Measurements from ENCODE around the gene L1CAM. TPM values are rescaled to one million over a fixed set of nuclear protein-coding genes. Genes with fewer than 3 reads are reported as not detected.

L1CAM gene
- total RNA-seq, 2 donors from 2014 or later: 4.3 to 8.8 TPM

DNA sequence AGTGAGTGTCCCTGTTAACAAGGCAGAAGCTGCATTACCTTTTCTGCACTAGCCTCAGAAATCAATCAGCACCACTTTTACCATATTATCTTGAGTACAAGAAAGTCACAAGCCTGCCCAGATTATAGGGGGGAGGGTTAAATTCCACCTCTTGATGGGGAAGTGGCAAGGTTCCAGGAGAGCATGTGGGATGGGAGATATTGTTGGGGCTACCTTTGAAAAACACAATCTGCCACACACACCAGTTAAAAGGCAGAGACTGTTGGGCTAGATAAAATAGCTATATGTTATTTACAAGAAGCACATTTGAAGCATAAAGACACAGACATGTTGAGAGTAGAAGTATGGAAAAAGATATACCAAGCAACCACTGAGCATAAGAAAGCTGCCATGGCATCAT lies 11.9 kb upstream of the L1CAM start:
- no peaks in the 10 kb centered on the region for H3K27me3 ChIP-seq
- H3K27ac ChIP-seq: no peak overlapping the region
- intact Hi-C loops (cut with DNase I): no loop called here
- DNase-seq: no peak
- no peak overlapping the region for H3K4me3 ChIP-seq
- no peaks in the 10 kb centered on the region for H3K9me3 ChIP-seq
- no peaks in the 10 kb centered on the region for H3K36me3 ChIP-seq
- TF ChIP-seq CTCF (IDR thresholded peaks at IDR 0.05): no peak
- H3K9ac ChIP-seq (ENCODE audit: low read depth in 2 of 2, low read length in 2 of 2): no peak overlapping the region
- H3K4me1 ChIP-seq: no peaks in the 10 kb centered on the region

- H3K4me3 ChIP-seq: no peak overlapping the region
- no peaks in the 10 kb centered on the region for H3K36me3 ChIP-seq
- no peaks in the 10 kb centered on the region for H3K4me1 ChIP-seq
- H3K27me3 ChIP-seq: peaks cover 24% of the 10 kb centered on the region
- H3K27ac ChIP-seq: no peak overlapping the region
- no peak overlapping the region for H3K9ac ChIP-seq (ENCODE audit: low read depth in 2 of 2, low read length in 2 of 2)
- DNase-seq: no peak
- no peak for TF ChIP-seq CTCF (IDR thresholded peaks at IDR 0.05)
- H3K9me3 ChIP-seq: no peaks in the 10 kb centered on the region
- intact Hi-C loops (cut with DNase I): no loop called here
These were observed 3.1 kb upstream of the L1CAM start for GRCh38 chrX:153889123-153889522.

DNA sequence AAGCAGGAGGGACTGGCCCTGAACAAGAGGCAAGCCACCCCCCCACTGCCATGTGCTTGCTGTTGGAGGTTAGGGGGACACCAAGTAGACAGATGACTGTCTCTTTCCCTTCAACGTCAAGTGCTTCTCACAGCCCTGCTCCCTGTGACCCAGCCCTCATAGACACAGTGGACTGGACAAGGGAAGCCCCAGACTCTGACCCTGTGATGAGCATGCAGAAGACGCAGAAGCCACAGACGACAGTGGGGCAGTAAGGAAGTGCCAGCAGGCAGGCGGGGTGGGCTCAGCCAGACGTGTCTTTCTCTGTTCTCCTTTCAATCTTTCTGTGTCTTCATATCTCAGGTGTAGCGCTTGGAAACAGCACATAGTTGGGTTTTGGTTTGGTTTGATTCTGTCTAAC lies 2.4 kb upstream of the L1CAM start:
- TF ChIP-seq CTCF (IDR thresholded peaks at IDR 0.05): no peak
- Histone ChIP-seq H3K27ac (no peak overlapping the region), H3K27me3 (peaks cover 32% of the 10 kb centered on the region), H3K4me1 (no peaks in the 10 kb centered on the region), H3K9me3 (no peaks in the 10 kb centered on the region), H3K36me3 (no peaks in the 10 kb centered on the region), H3K4me3 (no peak overlapping the region), H3K9ac (ENCODE audit: low read depth in 2 of 2, low read length in 2 of 2) (no peak overlapping the region)
- intact Hi-C loops (cut with DNase I): no loop called here
- no peak for DNase-seq

DNA sequence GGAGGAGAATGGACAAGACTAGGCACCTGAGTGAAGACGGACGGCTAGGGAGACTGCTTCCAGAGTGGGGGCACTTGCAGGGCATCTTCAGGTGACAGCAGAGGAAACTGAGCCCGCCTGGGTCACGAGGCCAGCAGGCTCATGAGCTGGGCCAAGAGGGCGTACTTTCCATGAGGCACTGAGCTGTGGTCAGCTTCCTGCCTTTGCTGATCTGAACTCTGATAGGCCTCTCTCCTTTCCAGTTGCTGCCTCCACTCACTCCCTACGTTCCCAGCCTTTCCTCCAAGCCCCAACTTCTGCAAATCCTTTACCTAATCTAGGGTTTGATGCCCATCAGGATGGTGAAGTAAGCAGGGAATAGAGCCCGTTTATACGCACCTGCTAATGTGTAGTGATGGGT lies 1.4 kb upstream of the L1CAM start:
- Histone ChIP-seq H3K27me3 (peaks cover 39% of the 10 kb centered on the region), H3K4me1 (no peaks in the 10 kb centered on the region), H3K27ac (no peak overlapping the region), H3K36me3 (no peaks in the 10 kb centered on the region), H3K9me3 (no peaks in the 10 kb centered on the region), H3K9ac (ENCODE audit: low read depth in 2 of 2, low read length in 2 of 2) (no peak overlapping the region), H3K4me3 (no peak overlapping the region)
- no peak for DNase-seq
- TF ChIP-seq CTCF (IDR thresholded peaks at IDR 0.05): no peak
- intact Hi-C loops (cut with DNase I): no loop called here

- H3K36me3 ChIP-seq: no peaks in the 10 kb centered on the region
- no peak overlapping the region for H3K27ac ChIP-seq
- peaks cover 39% of the 10 kb centered on the region for H3K27me3 ChIP-seq
- H3K4me1 ChIP-seq: no peaks in the 10 kb centered on the region
- no peaks in the 10 kb centered on the region for H3K9me3 ChIP-seq
- H3K9ac ChIP-seq (ENCODE audit: low read depth in 2 of 2, low read length in 2 of 2): no peak overlapping the region
- no peak overlapping the region for H3K4me3 ChIP-seq
- intact Hi-C loops (cut with DNase I): no loop called here
- no peak for DNase-seq
- no peak for TF ChIP-seq CTCF (IDR thresholded peaks at IDR 0.05)
These were observed 942 bp upstream of the L1CAM start for GRCh38 chrX:153886915-153887314.
